MM.1S (cell line): ENCODE data around the gene AGPS.

Experiments used
- DNase-seq: peaks from one replicate; pipeline ENCODE4 v3.0.0-alpha.2; 2015
- H2AFZ ChIP-seq: fragments of 300-600 bp; sonication (generic); 2 replicates; pipeline ENCODE4 v1.6.0; 2016; ENCODE audit warnings: antibody characterized with exemption, low read length
- H3F3A ChIP-seq: fragments of 300-600 bp; sonication (generic); 2 replicates; pipeline ENCODE4 v1.6.1; 2016; ENCODE audit warnings: mild to moderate bottlenecking, antibody characterized with exemption, low read length, moderate library complexity, mixed read lengths; ENCODE audit not compliant: insufficient read depth
- H3K27ac ChIP-seq: fragments of 300-600 bp; sonication (generic); 2 replicates; pipeline ENCODE4 v1.5.1; 2016; ENCODE audit warnings: mild to moderate bottlenecking, low read length
- H3K27me3 ChIP-seq: fragments of 300-600 bp; sonication (generic); replicated peaks from 2 replicates; pipeline ENCODE4 v1.6.0; 2016; ENCODE audit warnings: low read length; ENCODE audit not compliant: insufficient read depth
- H3K36me3 ChIP-seq: fragments of 300-600 bp; sonication (generic); replicated peaks from 2 replicates; pipeline ENCODE4 v1.6.1; 2016; ENCODE audit warnings: mild to moderate bottlenecking, low read length, mixed read lengths; ENCODE audit not compliant: insufficient read depth
- H3K4me1 ChIP-seq: fragments of 300-600 bp; sonication (generic); 2 replicates; pipeline ENCODE4 v1.6.1; 2016; ENCODE audit warnings: low read length, mixed read lengths
- H3K4me2 ChIP-seq: fragments of 300-600 bp; sonication (generic); 2 replicates; pipeline ENCODE4 v1.6.0; 2016; ENCODE audit warnings: low read depth, low read length
- H3K4me3 ChIP-seq: fragments of 300-600 bp; sonication (generic); 2 replicates; pipeline ENCODE4 v1.5.1; 2016; ENCODE audit warnings: low read length, mixed read lengths
- H3K79me2 ChIP-seq: fragments of 300-600 bp; sonication (generic); 2 replicates; pipeline ENCODE4 v1.6.1; 2016; ENCODE audit warnings: mixed run types, low read length, mixed read lengths
- H3K9ac ChIP-seq: fragments of 300-600 bp; sonication (generic); 2 replicates; pipeline ENCODE4 v1.6.1; 2016; ENCODE audit warnings: low read length, mixed read lengths
- H3K9me2 ChIP-seq: fragments of 300-600 bp; sonication (generic); replicated peaks from 2 replicates; pipeline ENCODE4 v1.6.1; 2016; ENCODE audit warnings: mild to moderate bottlenecking, low read length, mixed read lengths; ENCODE audit not compliant: insufficient read depth
- H3K9me3 ChIP-seq: fragments of 300-600 bp; sonication (generic); replicated peaks from 2 replicates; pipeline ENCODE4 v1.6.1; 2016; ENCODE audit warnings: mild to moderate bottlenecking, low read length, mixed read lengths; ENCODE audit not compliant: insufficient read depth
- H4K20me1 ChIP-seq: fragments of 300-600 bp; sonication (generic); 2 replicates; pipeline ENCODE4 v1.6.1; 2016; ENCODE audit warnings: mild to moderate bottlenecking, low read length, moderate library complexity, mixed read lengths; ENCODE audit not compliant: insufficient read depth
- CTCF ChIP-seq: fragments of 300-600 bp; sonication (generic); IDR thresholded peaks from 2 replicates; pipeline ENCODE4 v1.5.1; 2016; ENCODE audit warnings: antibody characterized with exemption, low read length, mixed read lengths
- EZH2 ChIP-seq: fragments of 300-600 bp; sonication (generic); optimal IDR thresholded peaks from 2 replicates; pipeline ENCODE3; 2017; ENCODE audit warnings: low read depth, mild to moderate bottlenecking, antibody characterized with exemption, low read length, mixed read lengths
- EZH2phosphoT487 ChIP-seq: fragments of 300-600 bp; sonication (generic); IDR thresholded peaks from 2 replicates; pipeline ENCODE4 v1.6.1; 2018; ENCODE audit warnings: antibody characterized with exemption, low read length

The AGPS gene

GRCh38 chr2:177474301-177474700 is 81.7 kb downstream of the AGPS start:
- Histone ChIP-seq H3K79me2 (no peaks in the 10 kb centered on the region), H3K4me2 (no peak overlapping the region), H3K27ac (no peak overlapping the region), H3K27me3 (no peaks in the 10 kb centered on the region), H4K20me1 (no peaks in the 10 kb centered on the region), H3K9me3 (no peaks in the 10 kb centered on the region), H3K4me3 (no peak overlapping the region), H2AFZ (no peak overlapping the region), H3F3A (no peaks in the 10 kb centered on the region), H3K4me1 (no peaks in the 10 kb centered on the region), H3K36me3 (no peaks in the 10 kb centered on the region), H3K9me2 (no peaks in the 10 kb centered on the region), H3K9ac (no peak overlapping the region)
- TF ChIP-seq CTCF = no peak
- TF ChIP-seq EZH2phosphoT487 = no peak
- TF ChIP-seq EZH2 = no peak
- no peak for DNase-seq

- no peak overlapping the region for H3K4me2 ChIP-seq
- H3K36me3 ChIP-seq = no peaks in the 10 kb centered on the region
- no peaks in the 10 kb centered on the region for H3F3A ChIP-seq
- H3K79me2 ChIP-seq = no peaks in the 10 kb centered on the region
- H3K27me3 ChIP-seq = no peaks in the 10 kb centered on the region
- H3K9me3 ChIP-seq = no peaks in the 10 kb centered on the region
- no peaks in the 10 kb centered on the region for H3K9me2 ChIP-seq
- no peak overlapping the region for H3K4me3 ChIP-seq
- H3K27ac ChIP-seq = no peak overlapping the region
- TF ChIP-seq EZH2 (no peak), EZH2phosphoT487 (no peak), CTCF (no peak)
- no peak for DNase-seq
- no peak overlapping the region for H3K9ac ChIP-seq
- no peaks in the 10 kb centered on the region for H3K4me1 ChIP-seq
- no peaks in the 10 kb centered on the region for H4K20me1 ChIP-seq
- no peak overlapping the region for H2AFZ ChIP-seq
These were observed 82.4 kb downstream of the AGPS start for GRCh38 chr2:177474998-177475397.

GRCh38 chr2:177476897-177477296 is 84.3 kb downstream of the AGPS start:
- Histone ChIP-seq H3F3A (no peaks in the 10 kb centered on the region), H4K20me1 (no peaks in the 10 kb centered on the region), H3K4me3 (no peak overlapping the region), H3K36me3 (no peaks in the 10 kb centered on the region), H3K79me2 (no peaks in the 10 kb centered on the region), H3K4me1 (no peaks in the 10 kb centered on the region), H2AFZ (no peak overlapping the region), H3K4me2 (no peak overlapping the region), H3K9me2 (no peaks in the 10 kb centered on the region), H3K9ac (no peak overlapping the region), H3K9me3 (no peaks in the 10 kb centered on the region), H3K27me3 (no peaks in the 10 kb centered on the region), H3K27ac (no peak overlapping the region)
- TF ChIP-seq EZH2 = no peak
- no peak for TF ChIP-seq CTCF
- TF ChIP-seq EZH2phosphoT487 = no peak
- no peak for DNase-seq
